IMR-90 (cell line): ENCODE data around the gene WNT10A. TPM values are rescaled to one million over a fixed set of nuclear protein-coding genes. Genes with fewer than 3 reads are reported as not detected.

Experiments used
- ATAC-seq: fragments of 200-7000 bp; cut with Tn5 transposase; 2 replicates; pipeline ENCODE4 v1.9.1; 2020; ENCODE audit warnings: low read depth, mild to moderate bottlenecking, moderate library complexity
- BruUV-seq: library from RNA; stranded (reverse); fragments of 400-500 nt; replicated peaks from 2 replicates; lab custom pipeline; 2021; lab: Mats Ljungman, UMichigan
- CTCF ChIA-PET: fragments of 300-600 bp; formaldehyde crosslinking; extraction: SDS; loops from one replicate; lab custom pipeline; 2021; ENCODE audit warnings: antibody characterized with exemption; lab: Yijun Ruan, JAX
- POLR2A ChIA-PET: fragments of 300-600 bp; sonication (Branson Sonifier 250); formaldehyde crosslinking; loops from one replicate; lab custom pipeline; 2022; ENCODE audit warnings: antibody characterized with exemption; ENCODE audit not compliant: unreplicated experiment; lab: Charles Lee
- DNase-seq: peaks from one replicate; pipeline ENCODE4 v3.0.0; 2013
- H2AFZ ChIP-seq: replicated peaks from 2 replicates; pipeline ENCODE3; 2013; ENCODE audit warnings: low read length, mild to moderate bottlenecking; ENCODE audit not compliant: poor library complexity
- H2AK5ac ChIP-seq: 2 replicates; pipeline ENCODE4 v1.6.1; 2013; ENCODE audit warnings: low read depth, low read length, inconsistent platforms
- H2AK9ac ChIP-seq: replicated peaks from 2 replicates; pipeline ENCODE3; 2013; ENCODE audit warnings: mild to moderate bottlenecking, low read depth, low read length, moderate library complexity; ENCODE audit not compliant: poor library complexity
- H2BK120ac ChIP-seq: 2 replicates; pipeline ENCODE4 v1.6.1; 2013; ENCODE audit warnings: low read depth, low read length, inconsistent platforms
- H2BK15ac ChIP-seq: 3 replicates; pipeline ENCODE4 v1.6.1; 2013; ENCODE audit warnings: low read depth, low read length, inconsistent platforms
- H2BK20ac ChIP-seq: 2 replicates; pipeline ENCODE4 v1.6.1; 2013; ENCODE audit warnings: low read depth, mild to moderate bottlenecking, inconsistent platforms, low read length, moderate library complexity
- H2BK5ac ChIP-seq: 2 replicates; pipeline ENCODE4 v1.6.1; 2013; ENCODE audit warnings: mild to moderate bottlenecking, low read depth, low read length, inconsistent platforms; ENCODE audit not compliant: poor library complexity, severe bottlenecking
- H3K14ac ChIP-seq: replicated peaks from 2 replicates; pipeline ENCODE4 v1.6.1; 2013; ENCODE audit warnings: low read depth, low read length, inconsistent platforms
- H3K18ac ChIP-seq: 2 replicates; pipeline ENCODE4 v1.6.1; 2013; ENCODE audit warnings: low read depth, low read length, control low read depth
- H3K23ac ChIP-seq: 2 replicates; pipeline ENCODE4 v1.6.1; 2013; ENCODE audit warnings: low read depth, low read length, inconsistent platforms
- H3K27ac ChIP-seq: 2 replicates; pipeline ENCODE4 v1.5.1; 2013; ENCODE audit warnings: mild to moderate bottlenecking, control low read depth, low read length; ENCODE audit not compliant: insufficient read depth
- H3K27me3 ChIP-seq: 2 replicates; pipeline ENCODE4 v1.6.1; 2013; ENCODE audit warnings: low read length; ENCODE audit not compliant: control insufficient read depth, insufficient read depth
- H3K36me3 ChIP-seq: 2 replicates; pipeline ENCODE4 v1.6.1; 2013; ENCODE audit warnings: low read length, mixed read lengths; ENCODE audit not compliant: control insufficient read depth, insufficient read depth
- H3K4ac ChIP-seq: 2 replicates; pipeline ENCODE4 v1.6.1; 2013; ENCODE audit warnings: low read depth, low read length, inconsistent platforms
- H3K4me1 ChIP-seq: 2 replicates; pipeline ENCODE4 v1.6.1; 2013; ENCODE audit warnings: low read length, mixed read lengths; ENCODE audit not compliant: control insufficient read depth, insufficient read depth
- H3K4me2 ChIP-seq: 2 replicates; pipeline ENCODE4 v1.6.1; 2013; ENCODE audit warnings: low read depth, mild to moderate bottlenecking, control low read depth, low read length, moderate library complexity
- H3K4me3 ChIP-seq: 2 replicates; pipeline ENCODE4 v1.5.1; 2013; ENCODE audit warnings: low read depth, mild to moderate bottlenecking, control low read depth, low read length, moderate library complexity; ENCODE audit not compliant: insufficient read depth
- H3K56ac ChIP-seq: 2 replicates; pipeline ENCODE4 v1.6.1; 2013; ENCODE audit warnings: low read length, inconsistent platforms; ENCODE audit not compliant: insufficient read depth; ENCODE audit errors: extremely low read depth
- H3K79me1 ChIP-seq, 2 experiments: 2 replicates each; pipeline ENCODE4 v1.6.1; 2013; ENCODE audit warnings: low read length in 2 of 2, inconsistent platforms in 1 of 2, low read depth in 1 of 2
- H3K9ac ChIP-seq: 2 replicates; pipeline ENCODE4 v1.6.1; 2013; ENCODE audit warnings: low read depth, low read length, control low read depth
- H3K9me1 ChIP-seq: 2 replicates; pipeline ENCODE4 v1.6.1; 2013; ENCODE audit warnings: low read length, inconsistent platforms; ENCODE audit not compliant: insufficient read depth
- H3K9me3 ChIP-seq: 2 replicates; pipeline ENCODE4 v1.6.1; 2013; ENCODE audit warnings: low read length; ENCODE audit not compliant: control insufficient read depth, insufficient read depth
- H4K20me1 ChIP-seq: 2 replicates; pipeline ENCODE4 v1.6.1; 2013; ENCODE audit warnings: low read length, inconsistent platforms; ENCODE audit not compliant: insufficient read depth
- H4K5ac ChIP-seq: 2 replicates; pipeline ENCODE4 v1.6.1; 2013; ENCODE audit warnings: mild to moderate bottlenecking, low read depth, low read length, control low read depth
- H4K8ac ChIP-seq, 2 experiments: 2 replicates each; pipeline ENCODE4 v1.6.1; 2013; ENCODE audit warnings: low read depth in 2 of 2, low read length in 2 of 2, control low read depth in 1 of 2, inconsistent platforms in 1 of 2
- H4K91ac ChIP-seq: 2 replicates; pipeline ENCODE4 v1.6.1; 2013; ENCODE audit warnings: low read depth, low read length, inconsistent platforms; ENCODE audit not compliant: insufficient read depth
- BHLHE40 ChIP-seq: fragments of 150-350 bp; IDR thresholded peaks from 2 replicates; pipeline ENCODE4 v1.6.1; 2016; ENCODE audit warnings: mild to moderate bottlenecking, low read depth, low read length
- CEBPB ChIP-seq: IDR thresholded peaks from 2 replicates; pipeline ENCODE4 v1.6.1; 2012; ENCODE audit warnings: low read depth, low read length, improper control_type of control experiment
- CHD1 ChIP-seq: IDR thresholded peaks from 2 replicates; pipeline ENCODE4 v1.6.1; 2012; ENCODE audit warnings: low read depth, low read length, improper control_type of control experiment
- FOS ChIP-seq: fragments of 150-350 bp; IDR thresholded peaks from 2 replicates; pipeline ENCODE4 v1.6.1; 2016; ENCODE audit warnings: low read depth, low read length
- MAFK ChIP-seq: IDR thresholded peaks from 2 replicates; pipeline ENCODE4 v1.6.1; 2012; ENCODE audit warnings: low read depth, low read length, improper control_type of control experiment
- MAZ ChIP-seq: IDR thresholded peaks from 2 replicates; pipeline ENCODE4 v1.6.1; 2012; ENCODE audit warnings: low read depth, mild to moderate bottlenecking, low read length, improper control_type of control experiment, moderate library complexity, borderline replicate concordance
- MXI1 ChIP-seq: IDR thresholded peaks from 2 replicates; pipeline ENCODE4 v1.6.1; 2012; ENCODE audit warnings: low read depth, mild to moderate bottlenecking, low read length, moderate library complexity, borderline replicate concordance
- NFE2L2 ChIP-seq: fragments of 150-350 bp; IDR thresholded peaks from 2 replicates; pipeline ENCODE4 v1.6.1; 2016; ENCODE audit warnings: low read depth, mild to moderate bottlenecking, low read length
- POLR2A ChIP-seq: IDR thresholded peaks from 2 replicates; pipeline ENCODE4 v1.6.1; 2012; ENCODE audit warnings: mild to moderate bottlenecking, low read depth, low read length
- RAD21 ChIP-seq: IDR thresholded peaks from 2 replicates; pipeline ENCODE4 v1.6.1; 2012; ENCODE audit warnings: low read length, improper control_type of control experiment
- RCOR1 ChIP-seq: IDR thresholded peaks from 2 replicates; pipeline ENCODE4 v1.6.1; 2012; ENCODE audit warnings: mild to moderate bottlenecking, low read length, improper control_type of control experiment; ENCODE audit not compliant: insufficient replicate concordance
- RFX5 ChIP-seq: IDR thresholded peaks from 2 replicates; pipeline ENCODE4 v1.8.0; 2012; ENCODE audit warnings: low read depth, mild to moderate bottlenecking, low read length, moderate library complexity
- SMC3 ChIP-seq: fragments of 150-350 bp; IDR thresholded peaks from 2 replicates; pipeline ENCODE4 v1.6.1; 2016; ENCODE audit warnings: low read depth, mild to moderate bottlenecking, antibody characterized with exemption, low read length, moderate library complexity
- WGBS, 2 experiments: methylation state at CpG; one replicate each; pipeline versions ENCODE4 v1.1.5 to v1.1.7; 2013; ENCODE audit warnings: missing lambda C conversion rate in 2 of 2; ENCODE audit not compliant: insufficient read length in 1 of 2; ENCODE audit errors: extremely low coverage in 2 of 2; 5-methylcytosine and 5-hydroxymethylcytosine counted together
- dilution Hi-C: fragments of 300-500 bp; cut with HindIII; formaldehyde crosslinking; loops from one replicate; pipeline ENCODE4 v1.14.3; 2018; ENCODE audit warnings: low sequenced_read_pairs; ENCODE audit not compliant: unreplicated experiment
- in situ Hi-C: fragments of 300-500 bp; cut with MboI; formaldehyde crosslinking; loops from 3 replicates; pipeline ENCODE4 v1.14.3; 2019; ENCODE audit warnings: low sequenced_read_pairs, inconsistent platforms, mixed read lengths
- intact Hi-C: fragments of 100-400 bp; cut with micrococcal nuclease; formaldehyde crosslinking; loops from 2 replicates; pipeline ENCODE4 v1.10.0; 2022
- polyA plus RNA-seq, 3 experiments: library from polyadenylated mRNA; depleted of rRNA; stranded (reverse); fragments of >200 nt; gene quantifications; 2 replicates each; pipeline ENCODE4 v1.2.3, GENCODE V29; 2012; ENCODE audit warnings: low replicate concordance in 1 of 3
- total RNA-seq: library from RNA; depleted of rRNA; stranded (reverse); fragments of >200 nt; gene quantifications from 2 replicates; pipeline ENCODE4 v1.2.3, GENCODE V29; 2012
- TF ChIP-seq, protein P1 (sequence below): fragments of 150-350 bp; IDR thresholded peaks from 2 replicates; pipeline ENCODE4 v1.6.1; 2017; ENCODE audit warnings: mild to moderate bottlenecking, antibody characterized with exemption, low read length, low read depth
- TF ChIP-seq, protein P2 (sequence below): conservative IDR thresholded peaks from 2 replicates; pipeline ENCODE4 v1.5.1; 2012; ENCODE audit warnings: mild to moderate bottlenecking, low read depth, low read length, improper control_type of control experiment

The WNT10A gene
- total and polyA plus RNA-seq, 2 of the 4 experiments (the other 2 are of a cell fraction), result not detected

DNA sequence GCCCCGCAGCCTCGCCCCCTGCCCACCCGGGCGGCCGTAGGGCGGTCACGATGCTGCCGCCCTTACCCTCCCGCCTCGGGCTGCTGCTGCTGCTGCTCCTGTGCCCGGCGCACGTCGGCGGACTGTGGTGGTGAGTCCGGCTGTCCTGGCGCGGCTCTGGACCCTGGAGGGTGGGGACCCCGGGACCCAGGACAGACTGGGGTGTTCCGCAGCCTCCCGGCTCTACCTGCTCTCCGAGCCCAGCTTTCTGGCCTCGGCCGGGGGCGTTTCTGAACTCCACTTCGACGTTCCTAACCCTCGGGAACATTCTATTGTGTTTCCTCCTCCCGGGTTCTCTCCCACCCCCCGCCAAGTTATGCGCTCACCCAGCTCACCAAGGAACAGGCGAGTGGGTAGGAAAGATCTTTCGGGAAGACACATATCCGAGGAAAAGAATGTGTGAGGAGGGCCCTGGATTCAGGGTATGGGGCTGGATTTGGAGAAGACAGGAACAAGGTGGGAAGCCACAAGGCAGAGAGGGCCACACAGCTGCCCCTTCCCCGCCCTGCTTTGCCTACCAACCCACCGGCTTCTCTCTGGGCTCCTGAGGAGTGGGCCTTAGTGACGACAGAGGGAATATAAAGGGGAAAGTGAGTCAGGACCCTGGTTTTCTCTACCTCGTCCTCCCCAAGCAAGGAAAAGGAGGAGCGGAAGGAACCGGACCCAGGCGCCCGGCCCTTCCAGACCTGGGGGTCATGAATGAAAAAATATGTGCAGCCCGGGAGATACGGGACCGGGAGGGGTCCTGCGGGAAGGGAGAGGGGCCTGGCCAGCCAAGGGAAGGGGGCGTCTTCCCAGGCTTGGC lies 20.4 kb upstream of the WNT10A start:
- no peak overlapping the region for H4K5ac ChIP-seq
- no peak overlapping the region for H3K27ac ChIP-seq
- no peak overlapping the region for H2AK9ac ChIP-seq
- peak; percentile 18; the same call in 1 of the 2 replicates for ATAC-seq
- dilution Hi-C loops (no loop called here), intact Hi-C loops (no loop called here), in situ Hi-C loops (no loop called here)
- H2BK20ac ChIP-seq, result no peak overlapping the region
- ChIA-PET CTCF (interaction anchor here (1.0 kb wide), 1 partner anchor 13 kb away, joined by 3 read pairs; no protein-coding TSS in a partner anchor), POLR2A (no interaction called here)
- no peak overlapping the region for H4K91ac ChIP-seq
- DNase-seq, result no peak
- no peak overlapping the region for H3K4ac ChIP-seq
- H3K18ac ChIP-seq, result no peak overlapping the region
- no peak overlapping the region for H2BK15ac ChIP-seq
- BruUV-seq, result no TSS peak
- no peaks in the 10 kb centered on the region for H3K36me3 ChIP-seq
- H3K14ac ChIP-seq, result no peak overlapping the region
- no peak overlapping the region for H3K9ac ChIP-seq
- peaks cover 84% of the 10 kb centered on the region for H3K27me3 ChIP-seq
- H3K4me3 ChIP-seq, result peak overlapping the region; percentile 35
- no peaks in the 10 kb centered on the region; the same call in 1 of the 2 replicates for H4K20me1 ChIP-seq
- H3K23ac ChIP-seq, result no peak overlapping the region
- TF ChIP-seq SMC3 (no peak), RCOR1 (no peak), RFX5 (no peak), MXI1 (no peak), BHLHE40 (no peak), FOS (no peak), RAD21 (no peak), POLR2A (no peak), CEBPB (no peak), CHD1 (no peak), MAZ (no peak), MAFK (no peak), NFE2L2 (no peak)
- TF ChIP-seq, protein P1, sequence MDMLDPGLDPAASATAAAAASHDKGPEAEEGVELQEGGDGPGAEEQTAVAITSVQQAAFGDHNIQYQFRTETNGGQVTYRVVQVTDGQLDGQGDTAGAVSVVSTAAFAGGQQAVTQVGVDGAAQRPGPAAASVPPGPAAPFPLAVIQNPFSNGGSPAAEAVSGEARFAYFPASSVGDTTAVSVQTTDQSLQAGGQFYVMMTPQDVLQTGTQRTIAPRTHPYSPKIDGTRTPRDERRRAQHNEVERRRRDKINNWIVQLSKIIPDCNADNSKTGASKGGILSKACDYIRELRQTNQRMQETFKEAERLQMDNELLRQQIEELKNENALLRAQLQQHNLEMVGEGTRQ, result no peak
- TF ChIP-seq, protein P2, sequence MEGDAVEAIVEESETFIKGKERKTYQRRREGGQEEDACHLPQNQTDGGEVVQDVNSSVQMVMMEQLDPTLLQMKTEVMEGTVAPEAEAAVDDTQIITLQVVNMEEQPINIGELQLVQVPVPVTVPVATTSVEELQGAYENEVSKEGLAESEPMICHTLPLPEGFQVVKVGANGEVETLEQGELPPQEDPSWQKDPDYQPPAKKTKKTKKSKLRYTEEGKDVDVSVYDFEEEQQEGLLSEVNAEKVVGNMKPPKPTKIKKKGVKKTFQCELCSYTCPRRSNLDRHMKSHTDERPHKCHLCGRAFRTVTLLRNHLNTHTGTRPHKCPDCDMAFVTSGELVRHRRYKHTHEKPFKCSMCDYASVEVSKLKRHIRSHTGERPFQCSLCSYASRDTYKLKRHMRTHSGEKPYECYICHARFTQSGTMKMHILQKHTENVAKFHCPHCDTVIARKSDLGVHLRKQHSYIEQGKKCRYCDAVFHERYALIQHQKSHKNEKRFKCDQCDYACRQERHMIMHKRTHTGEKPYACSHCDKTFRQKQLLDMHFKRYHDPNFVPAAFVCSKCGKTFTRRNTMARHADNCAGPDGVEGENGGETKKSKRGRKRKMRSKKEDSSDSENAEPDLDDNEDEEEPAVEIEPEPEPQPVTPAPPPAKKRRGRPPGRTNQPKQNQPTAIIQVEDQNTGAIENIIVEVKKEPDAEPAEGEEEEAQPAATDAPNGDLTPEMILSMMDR, result no peak
- H3K9me3 ChIP-seq, result peaks cover 2% of the 10 kb centered on the region; the same call in 1 of the 2 replicates
- H3K56ac ChIP-seq, result no peak overlapping the region
- no peak overlapping the region for H2BK120ac ChIP-seq
- H2BK5ac ChIP-seq, result no peak overlapping the region
- 3% methylated on average over 10 of the region's 47 CpGs; no CpG with 5 or more reads in 1 of the 2 experiments for WGBS, 2 experiments
- H2AK5ac ChIP-seq, result no peak overlapping the region
- H3K79me1 ChIP-seq, result no peaks in the 10 kb centered on the region
- H2AFZ ChIP-seq, result peak overlapping the region; percentile 67
- H3K4me2 ChIP-seq, result peak overlapping the region; percentile 20; the same call in 1 of the 2 replicates
- no peak overlapping the region for H4K8ac ChIP-seq
- H3K9me1 ChIP-seq, result no peaks in the 10 kb centered on the region
- peaks cover 5% of the 10 kb centered on the region; the same call in 1 of the 2 replicates for H3K4me1 ChIP-seq
